A549 (cell line): Measurements from ENCODE around the gene GTF2IRD1.

Experiments used
- CEBPB ChIP-seq, 2 experiments: fragments of >200 bp in 1 of 2; sonication (Bioruptor Twin) in 1 of 2; formaldehyde crosslinking in 1 of 2; IDR thresholded peaks; 2 replicates each; pipeline ENCODE4 v1.6.1; 2012 to 2016
- HOXB5 ChIP-seq: fragments of 250-450 bp; sonication (Bioruptor Pico); IDR thresholded peaks from 2 replicates; pipeline ENCODE4 v1.5.0; 2020; ENCODE audit warnings: mild to moderate bottlenecking, moderate library complexity
- RNF2 ChIP-seq: fragments of 200-600 bp; sonication (generic); IDR thresholded peaks from 2 replicates; pipeline ENCODE4 v1.6.1; 2016; ENCODE audit warnings: low read depth, mild to moderate bottlenecking, antibody characterized with exemption, moderate library complexity, borderline replicate concordance

DNA sequence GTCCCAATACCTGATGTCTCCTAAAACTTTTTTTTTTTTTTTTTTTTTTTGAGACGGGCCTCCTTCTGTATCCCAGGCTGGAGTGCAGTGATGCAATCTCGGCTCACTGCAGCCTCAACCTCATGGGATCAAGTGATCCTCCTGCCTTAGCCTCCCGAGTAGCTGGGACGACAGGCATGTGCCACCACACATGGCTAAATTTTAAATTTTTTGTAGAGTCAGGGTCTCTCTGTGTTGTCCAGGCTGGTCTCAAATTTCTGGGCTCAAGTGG is 28.4 kb downstream of the GTF2IRD1 start:
- TF ChIP-seq HOXB5 (CRISPR knock-in tag): no peak
- no peak; a peak in 1 of 4 replicates for TF ChIP-seq CEBPB (IDR thresholded peaks at IDR 0.05)
- no peak for TF ChIP-seq RNF2
